ENCODE data around the gene SMARCC2.

SMARCC2 gene

DNA sequence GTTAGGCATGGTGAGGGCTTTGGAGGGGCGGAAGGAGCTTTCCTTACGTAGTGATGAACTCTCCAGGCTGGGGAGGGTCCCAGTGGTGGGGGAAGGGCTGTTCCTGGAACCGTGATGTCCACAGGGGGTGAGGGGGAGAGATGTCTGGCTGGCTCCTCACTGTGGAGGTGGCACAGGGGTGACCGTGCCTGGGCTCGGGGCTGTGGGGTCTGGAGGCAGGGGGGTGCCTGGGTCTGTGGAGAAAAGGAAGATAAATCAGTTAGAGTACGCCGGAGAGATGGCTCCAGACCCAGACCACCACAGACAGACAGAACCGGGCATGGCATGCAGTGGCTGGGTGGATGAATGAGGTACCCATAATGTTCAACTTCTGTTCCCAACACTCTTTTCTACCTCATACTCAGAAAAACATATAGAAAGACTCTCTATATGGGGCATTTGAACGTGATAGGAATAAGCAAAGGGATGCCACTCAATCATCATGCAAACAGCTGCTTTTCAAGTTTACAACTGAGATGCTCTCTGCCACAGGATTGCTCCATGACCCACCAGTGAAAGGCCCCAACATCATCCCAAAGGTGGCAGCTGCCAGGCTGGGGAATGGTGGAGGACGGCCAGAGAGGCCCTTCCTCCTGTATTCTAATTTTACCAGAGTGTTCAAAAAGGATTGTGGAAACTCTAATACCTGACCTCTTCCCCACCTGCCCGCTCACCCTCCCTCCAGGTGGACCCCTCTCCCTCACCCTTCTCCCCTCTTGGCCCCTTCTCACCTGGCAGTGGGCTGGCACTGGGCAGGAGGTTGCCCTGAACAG is 25.5 kb downstream of the SMARCC2 start:
- TF ChIP-seq GATA3 (IDR thresholded peaks at IDR 0.05; ENCODE audit: low read depth, low read length) (no peak), GATA2 (IDR thresholded peaks at IDR 0.05; ENCODE audit: low read depth, low read length) (no peak)

DNA sequence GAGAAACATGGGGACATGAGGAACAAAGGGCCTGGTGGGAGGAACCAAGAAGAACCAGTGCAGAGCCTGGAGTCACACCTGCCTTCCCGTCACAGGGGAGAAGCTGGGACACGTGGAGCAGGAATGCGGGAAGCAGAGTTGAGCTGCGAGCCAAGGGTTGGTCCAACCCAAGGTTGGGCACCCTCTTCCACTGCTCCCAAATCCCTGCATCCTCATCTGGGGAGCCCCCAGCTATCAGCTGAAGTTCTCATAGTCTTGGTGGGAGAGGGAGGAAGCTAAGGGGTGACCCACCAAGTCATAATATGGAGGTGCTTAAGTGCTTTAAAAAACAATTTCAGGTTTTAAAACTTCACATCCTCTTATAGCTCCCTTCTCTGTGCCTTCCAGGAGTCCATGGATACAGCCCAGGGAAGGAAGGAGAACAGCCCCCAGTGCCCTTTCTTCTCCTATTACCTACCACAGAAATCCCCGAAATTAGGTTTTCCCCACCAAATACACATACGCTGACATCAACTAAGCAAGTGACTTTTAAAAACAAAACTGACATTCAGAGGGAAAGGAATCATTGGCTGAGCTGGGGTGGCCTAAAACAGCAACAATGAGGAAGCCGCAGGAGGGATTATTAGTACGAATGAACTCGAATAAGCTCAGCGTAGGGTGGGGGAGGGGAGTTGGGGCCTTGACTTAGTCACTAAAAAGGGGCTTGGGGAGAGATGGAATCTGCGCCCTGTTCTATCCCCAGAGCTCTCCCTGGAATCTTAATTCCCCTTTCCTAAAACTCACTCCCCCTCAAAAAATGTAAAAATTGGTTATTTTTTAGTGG is 26.6 kb downstream of the SMARCC2 start:
- TF ChIP-seq GATA3 (IDR thresholded peaks at IDR 0.05; ENCODE audit: low read depth, low read length) (no peak), GATA2 (IDR thresholded peaks at IDR 0.05; ENCODE audit: low read depth, low read length) (no peak)

DNA sequence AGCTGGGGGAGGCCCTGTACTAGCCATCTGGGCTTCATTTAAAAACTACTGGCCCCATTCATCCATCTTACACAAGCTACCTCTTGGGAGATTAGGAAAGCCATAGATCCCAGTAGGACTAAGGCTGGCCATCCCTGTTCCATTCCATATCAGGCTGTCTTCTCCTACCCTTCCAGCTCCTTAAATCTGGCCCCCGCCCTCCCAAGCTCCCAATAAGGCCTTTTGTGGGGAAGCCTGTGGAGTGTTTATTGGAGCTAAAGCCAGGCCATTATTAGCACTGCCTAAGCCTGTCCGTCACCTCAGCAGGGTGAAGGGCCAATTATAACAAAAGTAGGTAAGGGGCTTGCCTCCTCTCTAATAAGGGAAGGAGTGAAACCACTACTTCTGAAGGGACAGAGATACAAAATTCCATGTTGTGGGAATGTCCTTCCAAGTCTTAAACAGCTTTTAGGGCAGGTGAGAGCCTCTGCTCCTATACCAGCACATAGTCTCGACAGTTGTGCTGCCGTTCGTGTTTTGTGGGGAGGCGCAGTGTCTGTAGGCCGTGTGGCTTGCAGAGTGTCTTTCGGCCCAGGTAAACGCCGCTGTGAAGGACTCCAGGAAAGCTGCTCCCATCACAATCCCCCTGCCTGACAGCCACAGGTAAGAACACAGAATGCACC is 27.5 kb downstream of the SMARCC2 start:
- TF ChIP-seq GATA2 (IDR thresholded peaks at IDR 0.05; ENCODE audit: low read depth, low read length) (no peak), GATA3 (IDR thresholded peaks at IDR 0.05; ENCODE audit: low read depth, low read length) (no peak)

DNA sequence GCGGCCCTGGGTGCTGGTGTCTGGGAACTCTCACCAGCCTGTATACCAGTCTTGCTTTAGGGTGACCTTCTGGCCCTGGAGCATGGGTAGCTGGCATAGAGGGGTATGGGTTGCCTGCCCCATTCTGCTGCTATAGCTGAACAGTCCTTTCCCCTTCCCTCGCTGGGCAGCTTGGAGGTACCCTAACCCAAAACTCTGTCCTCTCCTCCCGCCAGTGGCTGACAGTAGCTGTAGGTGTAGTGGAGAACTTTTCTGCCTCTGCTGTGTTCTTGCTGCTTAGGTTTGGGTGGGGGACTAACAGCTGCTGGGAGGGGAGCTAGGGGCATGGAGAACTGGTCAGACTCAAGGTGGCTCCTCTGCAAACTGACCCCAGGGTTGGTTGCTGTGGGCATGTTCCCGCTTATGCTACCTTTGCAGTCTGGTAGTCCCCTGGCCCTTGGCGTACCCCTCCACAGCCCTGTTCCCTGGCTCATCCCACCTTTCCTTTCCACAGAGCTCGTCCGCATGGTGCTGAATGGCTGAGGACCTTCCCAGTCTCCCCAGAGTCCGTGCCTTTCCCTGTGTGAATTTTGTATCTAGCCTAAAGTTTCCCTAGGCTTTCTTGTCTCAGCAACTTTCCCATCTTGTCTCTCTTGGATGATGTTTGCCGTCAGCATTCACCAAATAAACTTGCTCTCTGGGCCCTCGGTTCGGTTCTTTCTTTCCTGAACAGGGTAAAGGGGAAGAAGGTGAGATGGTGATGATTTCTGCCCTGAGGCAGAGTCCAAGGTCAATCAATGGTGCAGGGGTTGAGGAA is 28.2 kb downstream of the SMARCC2 start:
- TF ChIP-seq GATA2 (IDR thresholded peaks at IDR 0.05; ENCODE audit: low read depth, low read length) (no peak), GATA3 (IDR thresholded peaks at IDR 0.05; ENCODE audit: low read depth, low read length) (no peak)

DNA sequence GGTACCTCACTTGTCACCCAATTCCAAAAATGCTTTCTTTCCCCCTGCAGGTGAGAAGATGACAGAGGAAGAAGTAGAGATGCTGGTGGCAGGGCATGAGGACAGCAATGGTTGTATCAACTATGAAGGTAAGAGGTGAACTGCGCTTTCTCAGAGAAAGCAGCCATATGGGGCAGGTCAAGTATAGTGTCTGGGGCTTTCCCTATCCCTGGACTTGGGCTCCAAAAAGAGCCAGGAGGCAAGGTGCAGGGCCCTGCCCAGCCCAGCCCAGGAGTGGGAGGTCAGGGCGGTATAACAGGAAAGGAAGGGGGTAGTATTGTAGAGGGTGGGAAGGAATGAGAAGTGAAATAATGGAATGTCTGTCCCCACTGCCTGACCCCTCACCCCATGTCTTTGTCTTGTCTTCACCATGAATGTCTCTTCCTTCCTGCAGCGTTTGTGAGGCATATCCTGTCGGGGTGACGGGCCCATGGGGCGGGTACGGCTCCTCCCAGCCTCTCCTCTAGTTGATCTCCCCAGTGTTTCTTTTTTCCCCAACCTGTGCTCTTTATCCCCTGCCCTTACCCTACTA is 29.0 kb downstream of the SMARCC2 start:
- TF ChIP-seq GATA2 (IDR thresholded peaks at IDR 0.05; ENCODE audit: low read depth, low read length) (no peak), GATA3 (IDR thresholded peaks at IDR 0.05; ENCODE audit: low read depth, low read length) (no peak)

DNA sequence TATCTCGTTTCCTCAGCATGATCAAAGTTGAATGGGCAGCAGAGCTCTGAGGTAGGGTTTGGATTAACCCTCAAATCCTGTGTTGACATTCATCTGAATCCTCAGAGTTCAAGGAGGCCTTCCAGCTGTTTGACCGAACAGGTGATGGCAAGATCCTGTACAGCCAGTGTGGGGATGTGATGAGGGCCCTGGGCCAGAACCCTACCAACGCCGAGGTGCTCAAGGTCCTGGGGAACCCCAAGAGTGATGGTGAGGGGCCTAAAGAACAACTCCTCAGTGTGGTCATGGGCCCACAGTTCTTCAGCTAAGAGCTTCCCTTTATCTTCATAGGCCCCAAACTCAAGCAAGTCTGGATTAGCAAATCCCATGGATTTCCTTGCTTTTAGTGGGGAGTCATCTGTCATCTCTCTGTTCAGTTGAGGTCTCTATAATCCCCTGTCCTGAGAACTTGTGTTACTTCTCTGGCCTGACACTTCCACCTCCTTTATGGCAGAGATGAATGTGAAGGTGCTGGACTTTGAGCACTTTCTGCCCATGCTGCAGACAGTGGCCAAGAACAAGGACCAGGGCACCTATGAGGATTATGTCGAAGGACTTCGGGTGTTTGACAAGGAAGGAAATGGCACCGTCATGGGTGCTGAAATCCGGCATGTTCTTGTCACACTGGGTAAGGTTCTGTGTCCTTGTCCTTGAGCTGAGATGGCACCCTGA is 29.6 kb downstream of the SMARCC2 start:
- TF ChIP-seq GATA3 (IDR thresholded peaks at IDR 0.05; ENCODE audit: low read depth, low read length), result no peak

DNA sequence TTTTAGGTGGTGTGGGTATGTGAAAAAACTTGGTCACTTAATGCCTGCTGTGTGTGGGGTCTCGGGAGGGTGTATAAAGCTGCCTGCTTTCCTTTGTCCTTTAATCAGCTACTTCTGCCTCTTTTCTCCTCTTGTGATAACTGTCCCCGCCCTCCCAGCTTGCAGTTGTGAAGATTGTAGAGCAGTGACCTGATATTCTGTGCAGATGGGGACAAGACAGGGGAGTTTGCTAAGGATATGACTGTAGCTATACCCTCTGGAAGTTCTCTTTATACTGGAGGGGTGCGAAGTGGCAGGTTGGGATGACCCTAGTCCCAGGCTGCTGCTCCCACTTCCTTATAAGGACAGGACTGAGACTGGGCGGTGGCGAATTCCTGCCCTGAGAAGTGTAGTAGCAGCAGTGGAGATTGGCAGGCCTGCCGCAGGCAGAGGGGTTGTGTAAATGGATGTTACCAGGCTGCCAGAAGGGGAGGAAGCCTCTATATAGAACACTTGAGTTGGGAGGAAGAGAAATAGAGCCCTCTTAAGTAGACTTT is 30.3 kb downstream of the SMARCC2 start:
- TF ChIP-seq GATA2 (IDR thresholded peaks at IDR 0.05; ENCODE audit: low read depth, low read length) (no peak), GATA3 (IDR thresholded peaks at IDR 0.05; ENCODE audit: low read depth, low read length) (no peak)

DNA sequence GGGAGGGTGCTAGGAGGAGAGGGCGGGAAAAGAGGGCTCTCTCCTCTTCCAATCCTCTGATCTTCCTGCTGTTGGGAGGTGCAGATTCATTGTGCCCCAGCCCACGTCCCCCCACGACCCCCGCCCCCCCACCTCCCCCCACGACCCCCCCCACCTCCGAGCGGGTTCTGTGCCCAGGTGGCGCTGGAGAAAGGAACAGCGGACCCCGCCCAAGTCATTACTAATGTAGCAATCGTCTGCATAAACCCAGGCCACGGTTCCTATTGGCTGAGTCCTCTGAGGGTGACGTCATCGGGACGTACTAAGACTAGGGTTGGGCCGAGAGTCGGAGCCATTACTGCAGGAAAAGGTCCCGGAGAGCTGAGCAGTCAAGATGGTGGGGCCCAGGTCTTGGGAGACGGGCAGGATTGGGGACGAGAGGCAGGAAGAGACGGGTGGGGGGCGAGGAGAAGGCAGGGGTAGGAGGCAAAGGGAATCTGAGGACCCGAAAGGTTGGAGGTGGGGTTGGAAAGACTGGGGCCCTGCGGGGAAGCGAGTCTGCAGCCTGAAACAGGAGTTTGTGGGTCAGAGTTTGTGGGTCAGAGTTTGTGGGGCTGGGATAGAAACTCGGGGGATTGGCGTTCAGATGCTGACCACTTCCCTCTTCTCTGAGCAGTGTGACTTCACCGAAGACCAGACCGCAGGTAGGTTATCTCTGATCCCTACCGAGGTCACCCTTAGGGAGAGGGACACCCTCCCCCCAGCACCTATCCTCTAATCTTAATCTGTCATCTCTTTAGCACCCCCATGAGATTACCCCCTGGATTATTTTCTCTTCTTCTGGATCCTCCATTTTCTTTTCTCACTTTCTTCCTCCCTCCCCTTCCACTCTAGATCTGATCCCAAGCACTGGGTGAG is 31.0 kb downstream of the SMARCC2 start, which contains the start of gene MYL6:
TSS of gene MYL6 (plus strand) at position 331 of the 897 bp plus-strand sequence. CDS start at position 374, 43 bp downstream.
- 0 out of 2 replicates have a peak, but pooled peaks have one; percentile 18 for TF ChIP-seq GATA2 (IDR thresholded peaks at IDR 0.05; ENCODE audit: low read depth, low read length)
- no peak for TF ChIP-seq GATA3 (IDR thresholded peaks at IDR 0.05; ENCODE audit: low read depth, low read length)

DNA sequence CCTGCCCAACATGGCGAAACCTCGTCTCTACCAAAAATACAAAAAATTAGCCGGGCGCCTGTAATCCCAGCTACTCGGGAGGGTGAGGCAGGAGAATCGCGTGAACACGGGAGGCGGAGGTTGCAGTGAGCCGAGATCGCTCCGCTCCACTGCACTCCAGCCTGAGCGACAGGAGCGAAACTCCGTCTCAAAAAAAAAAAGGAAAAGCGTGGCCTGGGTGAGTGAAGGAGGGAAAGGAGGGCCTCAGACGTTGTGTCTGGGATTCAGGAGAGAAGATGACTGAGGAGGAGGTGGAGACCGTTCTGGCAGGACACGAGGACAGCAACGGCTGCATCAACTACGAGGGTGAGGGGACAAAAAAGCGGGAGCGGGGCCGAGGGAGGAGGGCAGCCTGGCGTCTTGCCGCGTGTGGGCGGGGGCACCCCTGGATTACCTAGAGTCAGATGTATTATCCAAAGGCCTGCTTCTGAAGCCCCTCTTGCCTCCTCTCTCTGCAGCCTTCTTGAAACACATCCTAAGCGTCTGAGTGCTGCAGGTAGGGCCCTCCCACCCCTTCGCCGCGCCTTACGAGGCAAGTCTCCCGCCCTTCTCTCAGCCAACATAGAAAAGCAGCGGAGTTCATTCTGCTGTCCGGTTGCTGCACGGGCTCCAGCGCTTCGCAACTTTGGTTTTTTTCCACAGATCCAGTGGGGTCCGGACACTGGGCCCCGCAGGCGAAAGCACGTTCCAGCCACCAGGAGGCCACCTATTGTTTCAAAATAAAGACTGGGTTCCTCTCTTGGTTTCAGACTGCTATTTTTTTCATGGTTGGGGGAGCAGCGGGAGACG is 31.9 kb downstream of the SMARCC2 start:
- no peak for TF ChIP-seq GATA2 (IDR thresholded peaks at IDR 0.05; ENCODE audit: low read depth, low read length)
- no peak for TF ChIP-seq GATA3 (IDR thresholded peaks at IDR 0.05; ENCODE audit: low read depth, low read length)

DNA sequence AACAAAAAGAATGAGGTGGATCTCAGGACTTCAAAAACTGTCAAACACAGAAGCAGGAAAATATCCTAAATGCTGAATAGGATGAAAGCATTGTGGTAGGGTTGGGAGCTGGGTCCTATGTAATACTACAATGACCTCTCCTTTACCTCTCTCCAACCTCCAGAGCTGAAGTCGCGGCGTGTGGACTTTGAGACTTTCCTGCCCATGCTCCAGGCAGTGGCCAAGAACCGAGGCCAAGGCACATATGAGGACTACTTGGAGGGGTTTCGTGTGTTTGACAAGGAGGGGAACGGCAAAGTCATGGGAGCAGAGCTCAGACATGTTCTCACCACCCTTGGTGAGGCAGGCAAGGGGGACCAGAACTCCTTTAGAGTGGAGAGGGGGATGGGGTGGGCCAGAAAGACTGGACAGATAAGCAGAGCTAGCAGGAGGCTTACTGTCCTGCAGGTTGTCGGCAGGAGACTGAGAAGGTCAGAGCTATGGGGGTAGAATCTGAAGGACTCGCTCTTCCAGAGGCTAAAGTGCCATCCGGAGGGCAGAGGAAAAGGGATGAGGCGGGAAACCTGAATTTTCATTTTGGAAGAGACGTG is 33.9 kb downstream of the SMARCC2 start:
- TF ChIP-seq GATA3 (IDR thresholded peaks at IDR 0.05; ENCODE audit: low read depth, low read length) (no peak), GATA2 (IDR thresholded peaks at IDR 0.05; ENCODE audit: low read depth, low read length) (no peak)

Data from SH-SY5Y (cell line).